Liver (tissue), 9 donors: ENCODE data around the gene BARHL1. TPM values are rescaled to one million over a fixed set of nuclear protein-coding genes. Genes with fewer than 3 reads are reported as not detected.

Experiments
- DNase-seq: peaks from one replicate; pipeline ENCODE4 v3.0.0-alpha.2; 2017; ENCODE audit warnings: low spot score
- H3K27ac ChIP-seq, 2 donors: one replicate each; pipeline ENCODE4 v1.7.0; 2013; ENCODE audit warnings: inconsistent platforms in 2 of 2, low read length in 2 of 2, control low read depth in 1 of 2, low read depth in 1 of 2, mild to moderate bottlenecking in 1 of 2
- H3K27me3 ChIP-seq, 4 donors: one replicate each; pipeline versions ENCODE4 v1.6.1 to v1.7.0; 2013; ENCODE audit warnings: low read length in 3 of 4, inconsistent platforms in 1 of 4, mild to moderate bottlenecking in 1 of 4, moderate library complexity in 1 of 4; ENCODE audit not compliant: control insufficient read depth in 4 of 4, insufficient read depth in 4 of 4
- H3K36me3 ChIP-seq, 4 donors: one replicate each; pipeline versions ENCODE4 v1.6.1 to v1.7.0; 2013; ENCODE audit warnings: low read length in 3 of 4, mild to moderate bottlenecking in 3 of 4, low read depth in 1 of 4, moderate library complexity in 1 of 4; ENCODE audit not compliant: control insufficient read depth in 4 of 4, insufficient read depth in 3 of 4
- H3K4me1 ChIP-seq, 4 donors: one replicate each; pipeline versions ENCODE4 v1.6.1 to v1.7.0; 2013; ENCODE audit warnings: low read length in 3 of 4, mild to moderate bottlenecking in 3 of 4, moderate library complexity in 1 of 4; ENCODE audit not compliant: control insufficient read depth in 4 of 4, insufficient read depth in 4 of 4
- H3K4me3 ChIP-seq, 3 donors: one replicate each; pipeline versions ENCODE4 v1.6.1 to v1.7.0; 2013; ENCODE audit warnings: low read length in 3 of 3, control low read depth in 1 of 3, low read depth in 1 of 3, mild to moderate bottlenecking in 1 of 3
- H3K9ac ChIP-seq, 2 donors: one replicate each; pipeline ENCODE4 v1.7.0; 2013; ENCODE audit warnings: low read length in 2 of 2, mild to moderate bottlenecking in 2 of 2, moderate library complexity in 2 of 2, control low read depth in 1 of 2, low read depth in 1 of 2
- H3K9me3 ChIP-seq, 4 donors: one replicate each; pipeline versions ENCODE4 v1.6.1 to v1.7.0; 2013; ENCODE audit warnings: low read length in 3 of 4; ENCODE audit not compliant: control insufficient read depth in 4 of 4
- ATF3 ChIP-seq: IDR thresholded peaks from 2 replicates; pipeline ENCODE4 v1.6.1; 2016; ENCODE audit warnings: antibody characterized with exemption
- EGR1 ChIP-seq, 2 donors: IDR thresholded peaks; 2 replicates each; pipeline ENCODE4 v1.6.1; 2016 to 2018; ENCODE audit warnings: antibody characterized with exemption in 2 of 2, low read depth in 2 of 2
- FOXA1 ChIP-seq: IDR thresholded peaks from 2 replicates; pipeline ENCODE4 v1.6.1; 2016; ENCODE audit warnings: antibody characterized with exemption
- FOXA2 ChIP-seq: IDR thresholded peaks from 2 replicates; pipeline ENCODE4 v1.6.1; 2016; ENCODE audit warnings: antibody characterized with exemption
- GABPA ChIP-seq, 2 donors: IDR thresholded peaks in 1 of 2; conservative IDR thresholded peaks in 1 of 2; 2 replicates each; pipeline ENCODE4 v1.6.1; 2016; ENCODE audit warnings: antibody characterized with exemption in 2 of 2, mild to moderate bottlenecking in 1 of 2, moderate library complexity in 1 of 2
- HNF4A ChIP-seq, 2 donors: conservative IDR thresholded peaks; 2 replicates each; pipeline ENCODE4 v1.6.1; 2016; ENCODE audit warnings: antibody characterized with exemption in 2 of 2, mild to moderate bottlenecking in 2 of 2
- JUND ChIP-seq, 2 donors: IDR thresholded peaks; 2 replicates each; pipeline ENCODE4 v1.6.1; 2016; ENCODE audit warnings: antibody characterized with exemption in 2 of 2
- NR2F2 ChIP-seq: IDR thresholded peaks from 2 replicates; pipeline ENCODE4 v1.6.1; 2016; ENCODE audit warnings: antibody characterized with exemption
- RAD21 ChIP-seq, 2 donors: IDR thresholded peaks; 2 replicates each; pipeline ENCODE4 v1.6.1; 2016; ENCODE audit warnings: antibody characterized with exemption in 2 of 2, mild to moderate bottlenecking in 2 of 2
- REST ChIP-seq: IDR thresholded peaks from 2 replicates; pipeline ENCODE4 v1.6.1; 2016; ENCODE audit warnings: antibody characterized with exemption, mild to moderate bottlenecking
- RXRA ChIP-seq, 2 donors: IDR thresholded peaks; 2 replicates each; pipeline ENCODE4 v1.6.1; 2017 to 2018; ENCODE audit warnings: antibody characterized with exemption in 2 of 2, mild to moderate bottlenecking in 1 of 2
- SP1 ChIP-seq: IDR thresholded peaks from 2 replicates; pipeline ENCODE4 v1.6.1; 2018; ENCODE audit warnings: antibody characterized with exemption, mild to moderate bottlenecking
- TAF1 ChIP-seq: conservative IDR thresholded peaks from 2 replicates; pipeline ENCODE4 v1.6.1; 2016; ENCODE audit warnings: antibody characterized with exemption, mild to moderate bottlenecking
- YY1 ChIP-seq: IDR thresholded peaks from 2 replicates; pipeline ENCODE4 v1.6.1; 2016; ENCODE audit warnings: antibody characterized with exemption, mild to moderate bottlenecking
- WGBS: extraction: QIAGEN DNeasy Blood & Tissue Kit; methylation state at CpG from one replicate; pipeline ENCODE4 v1.1.7; 2013; 5-methylcytosine and 5-hydroxymethylcytosine counted together
- polyA plus RNA-seq, 2 donors: library from polyadenylated mRNA; stranded (reverse) in 1 of 2; unstranded in 1 of 2; fragments of 200-250 nt in 1 of 2; fragments of >200 nt in 1 of 2; fragmentation: Nextera tagmentation in 1 of 2; extraction: Ambion mirVana in 1 of 2; gene quantifications; one replicate each; pipeline versions ENCODE4 v1.2.1 to v1.2.3, GENCODE V29; 2013 to 2015
- total RNA-seq, 2 donors: library from RNA; depleted of rRNA; stranded (reverse); fragments of >200 nt; gene quantifications; one replicate each; pipeline ENCODE4 v1.2.3, GENCODE V29; 2014
- TF ChIP-seq, protein P1 (sequence below): IDR thresholded peaks from 2 replicates; pipeline ENCODE4 v1.6.1; 2016; ENCODE audit warnings: antibody characterized with exemption
- TF ChIP-seq, protein P2 (sequence below): fragments of 150-350 bp; IDR thresholded peaks from 2 replicates; pipeline ENCODE4 v1.5.1; 2017; ENCODE audit warnings: improper control_type of control experiment, low read depth, low read length; ENCODE audit not compliant: missing input control
- donor health status: healthy.
- donor health status: healthy.
- donor health status: healthy.
- donor health status: healthy.
- donor health status: healthy.

BARHL1 gene
- total and polyA plus RNA-seq, 4 donors = not detected

- WGBS = 17% methylated on average over 37 of the region's 37 CpGs
- DNase-seq = no peak
These were observed 579 bp downstream of the BARHL1 start for GRCh38 chr9:132582786-132583583.

More at GRCh38 chr9:132582786-132583583, 579 bp downstream of the BARHL1 start:
- H3K36me3 ChIP-seq = no peaks in the 10 kb centered on the region
- no peak overlapping the region for H3K27ac ChIP-seq
- no peak overlapping the region for H3K9ac ChIP-seq
- H3K27me3 ChIP-seq = peaks cover 7 to 54% (median 30%) of the 10 kb centered on the region in 4 donors
- H3K4me3 ChIP-seq = no peak overlapping the region
- no peak for TF ChIP-seq EGR1 (IDR thresholded peaks at IDR 0.05; ENCODE audit: low read depth in 2 of 2)
- no peak for TF ChIP-seq FOXA1
- TF ChIP-seq FOXA2 = no peak
- no peak for TF ChIP-seq GABPA (IDR thresholded peaks at IDR 0.05 in 1 of 2, conservative IDR thresholded peaks at IDR 0.05 in 1 of 2)
- no peak for TF ChIP-seq HNF4A (conservative IDR thresholded peaks at IDR 0.05)
- TF ChIP-seq, protein P1, sequence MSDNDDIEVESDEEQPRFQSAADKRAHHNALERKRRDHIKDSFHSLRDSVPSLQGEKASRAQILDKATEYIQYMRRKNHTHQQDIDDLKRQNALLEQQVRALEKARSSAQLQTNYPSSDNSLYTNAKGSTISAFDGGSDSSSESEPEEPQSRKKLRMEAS = no peak
- TF ChIP-seq RAD21 (IDR thresholded peaks at IDR 0.05) = no peak
- no peak for TF ChIP-seq JUND (IDR thresholded peaks at IDR 0.05)
- TF ChIP-seq RXRA (IDR thresholded peaks at IDR 0.05) = no peak
- no peak for TF ChIP-seq TAF1
- TF ChIP-seq SP1 = no peak
- TF ChIP-seq, protein P2, sequence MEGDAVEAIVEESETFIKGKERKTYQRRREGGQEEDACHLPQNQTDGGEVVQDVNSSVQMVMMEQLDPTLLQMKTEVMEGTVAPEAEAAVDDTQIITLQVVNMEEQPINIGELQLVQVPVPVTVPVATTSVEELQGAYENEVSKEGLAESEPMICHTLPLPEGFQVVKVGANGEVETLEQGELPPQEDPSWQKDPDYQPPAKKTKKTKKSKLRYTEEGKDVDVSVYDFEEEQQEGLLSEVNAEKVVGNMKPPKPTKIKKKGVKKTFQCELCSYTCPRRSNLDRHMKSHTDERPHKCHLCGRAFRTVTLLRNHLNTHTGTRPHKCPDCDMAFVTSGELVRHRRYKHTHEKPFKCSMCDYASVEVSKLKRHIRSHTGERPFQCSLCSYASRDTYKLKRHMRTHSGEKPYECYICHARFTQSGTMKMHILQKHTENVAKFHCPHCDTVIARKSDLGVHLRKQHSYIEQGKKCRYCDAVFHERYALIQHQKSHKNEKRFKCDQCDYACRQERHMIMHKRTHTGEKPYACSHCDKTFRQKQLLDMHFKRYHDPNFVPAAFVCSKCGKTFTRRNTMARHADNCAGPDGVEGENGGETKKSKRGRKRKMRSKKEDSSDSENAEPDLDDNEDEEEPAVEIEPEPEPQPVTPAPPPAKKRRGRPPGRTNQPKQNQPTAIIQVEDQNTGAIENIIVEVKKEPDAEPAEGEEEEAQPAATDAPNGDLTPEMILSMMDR = no peak
- no peak for TF ChIP-seq NR2F2
- no peak for TF ChIP-seq YY1
- no peak for TF ChIP-seq ATF3
- no peak for TF ChIP-seq REST
- peaks cover 0 to 11% (median 6%) of the 10 kb centered on the region in 4 donors for H3K4me1 ChIP-seq
- H3K9me3 ChIP-seq = no peaks in the 10 kb centered on the region
